K562 (cell line): Measurements from ENCODE around the gene SNTG2. TPM values are rescaled to one million over a fixed set of nuclear protein-coding genes. Genes with fewer than 3 reads are reported as not detected.

Experiments
- ATAC-seq: fragments of 200-7000 bp; cut with Tn5 transposase; 3 replicates; pipeline ENCODE4 v1.9.1; 2020; ENCODE audit warnings: moderate library complexity
- BruUV-seq: library from RNA; stranded (reverse); fragments of 400-500 nt; replicated peaks from 2 replicates; lab custom pipeline; 2021; lab: Mats Ljungman, UMichigan
- CTCF ChIA-PET: fragments of 300-600 bp; formaldehyde crosslinking; extraction: SDS; loops from one replicate; lab custom pipeline; 2021; ENCODE audit warnings: low intra/inter-chr PET ratio; lab: Yijun Ruan, JAX
- POLR2A ChIA-PET: fragments of 300-600, 350-650 bp; sonication (Branson Sonifier 250); formaldehyde crosslinking; extraction: SDS; loops from one replicate; lab custom pipeline; 2021; ENCODE audit warnings: antibody characterized with exemption, inconsistent platforms; lab: Yijun Ruan, JAX
- DNase-seq, 4 experiments: peaks; one replicate each; pipeline versions ENCODE4 v3.0.0 to v3.0.0-alpha.2; 2011 to 2018; ENCODE audit warnings: low spot score in 3 of 4, mixed read lengths in 3 of 4; ENCODE audit errors: extremely low read depth in 1 of 4
- FAIRE-seq: peaks from 2 replicates; lab custom pipeline; 2011; peaks lifted over from hg19 to GRCh38; lab: Jason Lieb, UNC
- H2AFZ ChIP-seq: 2 replicates; pipeline ENCODE4 v1.6.0; 2011; ENCODE audit warnings: low read depth, low read length, control low read depth, inconsistent platforms
- H3K27ac ChIP-seq: fragments of 200-600 bp; 3 replicates; pipeline ENCODE4 v1.8.0; 2011; ENCODE audit warnings: low read depth, mild to moderate bottlenecking, control low read depth, inconsistent platforms, low read length, moderate library complexity, mixed read lengths; ENCODE audit errors: extremely low read depth
- H3K27me3 ChIP-seq, 2 experiments: fragments of 300-600 bp in 1 of 2; 2 replicates in 1 of 2; 3 replicates in 1 of 2; pipeline versions ENCODE4 v1.6.0 to v1.8.0; 2011; ENCODE audit warnings: inconsistent platforms in 2 of 2, low read length in 2 of 2, mild to moderate bottlenecking in 1 of 2, mixed read lengths in 1 of 2, moderate library complexity in 1 of 2; ENCODE audit not compliant: control insufficient read depth in 2 of 2, insufficient read depth in 2 of 2
- H3K36me3 ChIP-seq: fragments of 300-600 bp; 3 replicates; pipeline ENCODE4 v1.8.0; 2011; ENCODE audit warnings: mild to moderate bottlenecking, low read length, inconsistent platforms; ENCODE audit not compliant: control insufficient read depth, insufficient read depth
- H3K4me1 ChIP-seq, 2 experiments: fragments of 200-600 bp in 1 of 2; replicated peaks in 1 of 2; 2 replicates in 1 of 2; 3 replicates in 1 of 2; pipeline versions ENCODE4 v1.5.1 to v1.8.0; 2011; ENCODE audit warnings: inconsistent platforms in 2 of 2, low read length in 2 of 2, mild to moderate bottlenecking in 1 of 2, mixed read lengths in 1 of 2, moderate library complexity in 1 of 2; ENCODE audit not compliant: control insufficient read depth in 2 of 2, insufficient read depth in 2 of 2
- H3K4me2 ChIP-seq: 2 replicates; pipeline ENCODE4 v1.6.1; 2011; ENCODE audit warnings: low read length, control low read depth, inconsistent platforms, mixed read lengths; ENCODE audit not compliant: insufficient read depth
- H3K4me3 ChIP-seq: fragments of 200-600 bp; sonication (generic), shearing (Covaris generic); 2 replicates; pipeline ENCODE4 v1.5.1; 2016; ENCODE audit warnings: control low read depth, inconsistent platforms
- H3K79me2 ChIP-seq: fragments of 200-600 bp; 3 replicates; pipeline ENCODE4 v1.8.0; 2011; ENCODE audit warnings: low read length, inconsistent platforms; ENCODE audit not compliant: control insufficient read depth, insufficient read depth
- H3K9ac ChIP-seq, 2 experiments: 2 replicates each; pipeline versions ENCODE4 v1.6.0 to v1.6.1; 2011; ENCODE audit warnings: low read depth in 2 of 2, low read length in 2 of 2, control low read depth in 1 of 2, inconsistent platforms in 1 of 2, mild to moderate bottlenecking in 1 of 2, mixed read lengths in 1 of 2; ENCODE audit not compliant: insufficient read depth in 1 of 2
- H3K9me1 ChIP-seq: one replicate; pipeline ENCODE4 v1.6.0; 2011; ENCODE audit warnings: inconsistent platforms, mild to moderate bottlenecking, low read length, moderate library complexity; ENCODE audit not compliant: control insufficient read depth, insufficient read depth
- H3K9me3 ChIP-seq: replicated peaks from 2 replicates; pipeline ENCODE4 v1.5.1; 2011; ENCODE audit warnings: low read depth, low read length, inconsistent platforms; ENCODE audit not compliant: control insufficient read depth, insufficient read depth
- H4K20me1 ChIP-seq: replicated peaks from 2 replicates; pipeline ENCODE4 v1.6.1; 2011; ENCODE audit warnings: low read length, inconsistent platforms, mixed read lengths; ENCODE audit not compliant: control insufficient read depth, insufficient read depth
- MCM2 ChIP-seq: fragments of 450-650 bp; IDR thresholded peaks from 2 replicates; pipeline ENCODE4 v1.6.1; 2017; ENCODE audit warnings: low read depth, mild to moderate bottlenecking
- MTA2 ChIP-seq: fragments of 450-650 bp; IDR thresholded peaks from 2 replicates; pipeline ENCODE4 v1.6.1; 2016; ENCODE audit warnings: low read depth
- NR0B1 ChIP-seq: fragments of 450-650 bp; IDR thresholded peaks from one replicate; pipeline ENCODE4 v1.6.1; 2018; ENCODE audit warnings: mild to moderate bottlenecking, moderate library complexity; ENCODE audit not compliant: partially characterized antibody
- RBM25 ChIP-seq: fragments of 200-400 bp; formaldehyde crosslinking; IDR thresholded peaks from 2 replicates; pipeline ENCODE4 v1.6.1; 2018; ENCODE audit warnings: low read length, low read depth, moderate library complexity; ENCODE audit not compliant: severe bottlenecking
- ZFP30 ChIP-seq: fragments of 250-450 bp; sonication (Bioruptor Pico); IDR thresholded peaks from 2 replicates; pipeline ENCODE4 v1.8.0; 2022; ENCODE audit warnings: moderate library complexity, mild to moderate bottlenecking, inconsistent platforms, borderline replicate concordance
- ZNF77 ChIP-seq: fragments of 250-450 bp; sonication (Bioruptor Pico); IDR thresholded peaks from 2 replicates; pipeline ENCODE4 v1.5.0; 2020
- WGBS: fragments of 100-300 bp; shearing (Covaris generic); methylation state at CpG from one replicate; pipeline ENCODE4 v1.1.6; 2016; ENCODE audit warnings: low coverage, mixed read lengths; ENCODE audit not compliant: insufficient coverage; ENCODE audit errors: missing lambda C conversion rate; 5-methylcytosine and 5-hydroxymethylcytosine counted together
- in situ Hi-C: fragments of 300-500 bp; cut with MboI; formaldehyde crosslinking; loops from 4 replicates; pipeline ENCODE4 v1.15.0; 2018; ENCODE audit warnings: inconsistent platforms, mixed read lengths
- intact Hi-C: fragments of 100-400 bp; cut with micrococcal nuclease; formaldehyde crosslinking; loops from 2 replicates; pipeline ENCODE4 v1.14.2; 2022
- polyA plus RNA-seq, 8 experiments: library from polyadenylated mRNA; depleted of rRNA in 4 of 8; stranded (reverse) in 5 of 8; unstranded in 3 of 8; fragments of >200 nt; fragmentation: Nextera tagmentation in 2 of 8; fragmentation: Illumina TruSeq in 1 of 8; extraction: Ambion mirVana in 2 of 8; extraction: Trizol in 1 of 8; gene quantifications; 2 replicates each; pipeline versions ENCODE4 v1.2.1 to v1.2.3, GENCODE V29; 2011 to 2014; ENCODE audit warnings: inconsistent platforms in 1 of 8, missing spikeins in 1 of 8
- total RNA-seq, 7 experiments: library from RNA; depleted of rRNA in 6 of 7; stranded (reverse); fragments of >200 nt in 6 of 7; fragmentation: Illumina TruSeq in 2 of 7; extraction: Trizol in 2 of 7; gene quantifications; 2 replicates each; pipeline versions ENCODE4 v1.2.1 to v1.2.3, GENCODE V29; 2011 to 2021; ENCODE audit warnings: low replicate concordance in 1 of 7
- TF ChIP-seq, protein P1 (sequence below), 2 experiments: fragments of 450-650 bp in 1 of 2; IDR thresholded peaks; 2 replicates each; pipeline ENCODE4 v1.6.1; 2011 to 2017; ENCODE audit warnings: low read depth in 2 of 2, antibody characterized with exemption in 1 of 2, borderline replicate concordance in 1 of 2, low read length in 1 of 2, mild to moderate bottlenecking in 1 of 2, mixed read lengths in 1 of 2; ENCODE audit not compliant: control insufficient read depth in 1 of 2

The SNTG2 gene
- total and polyA plus RNA-seq, 9 of the 15 experiments (the other 6 are each of a cell fraction or from before 2014, with no cell fraction given): not detected

DNA sequence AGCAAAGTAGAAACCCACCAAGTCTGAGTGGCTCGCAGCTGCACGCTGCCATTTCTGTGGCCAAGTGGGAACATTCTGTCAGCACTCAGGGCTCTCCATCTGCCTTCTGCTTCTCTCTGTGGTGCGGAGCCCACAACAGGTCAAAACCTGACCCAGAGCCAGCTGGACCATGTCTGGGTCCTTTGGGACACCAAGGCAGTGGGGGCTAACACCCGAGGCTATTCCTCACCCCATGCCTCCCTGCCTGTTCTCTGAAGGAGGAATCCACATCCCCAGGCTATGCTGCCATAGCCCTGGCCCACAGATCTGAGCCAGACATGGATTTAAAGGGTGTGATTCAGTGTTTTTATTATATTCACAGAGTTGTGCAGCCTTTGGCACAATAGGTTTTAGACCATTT lies 86.4 kb downstream of the SNTG2 start:
- FAIRE-seq (no peak), ATAC-seq (no peak), DNase-seq (no peak)
- Histone ChIP-seq H3K27ac (no peak overlapping the region), H3K4me1 (no peaks in the 10 kb centered on the region), H2AFZ (no peak overlapping the region), H3K27me3 (no peaks in the 10 kb centered on the region; a peak in 1 of 5 replicates), H3K36me3 (no peaks in the 10 kb centered on the region), H4K20me1 (no peaks in the 10 kb centered on the region), H3K4me2 (no peak overlapping the region), H3K9me1 (no peaks in the 10 kb centered on the region), H3K79me2 (no peaks in the 10 kb centered on the region), H3K4me3 (no peak overlapping the region), H3K9me3 (no peaks in the 10 kb centered on the region), H3K9ac (no peak overlapping the region; a peak in 1 of 4 replicates)
- ChIA-PET CTCF (no interaction called here), POLR2A (no interaction called here)
- in situ Hi-C loops (no loop called here), intact Hi-C loops (no loop called here)
- no TSS peak for BruUV-seq
- WGBS: 0% methylated on average over 4 of the region's 4 CpGs
- no peak for TF ChIP-seq MCM2
- no peak for TF ChIP-seq ZNF77 (CRISPR knock-in tag)
- no peak for TF ChIP-seq ZFP30
- no peak for TF ChIP-seq MTA2
- no peak for TF ChIP-seq NR0B1
- TF ChIP-seq RBM25: no peak
- TF ChIP-seq, protein P1, sequence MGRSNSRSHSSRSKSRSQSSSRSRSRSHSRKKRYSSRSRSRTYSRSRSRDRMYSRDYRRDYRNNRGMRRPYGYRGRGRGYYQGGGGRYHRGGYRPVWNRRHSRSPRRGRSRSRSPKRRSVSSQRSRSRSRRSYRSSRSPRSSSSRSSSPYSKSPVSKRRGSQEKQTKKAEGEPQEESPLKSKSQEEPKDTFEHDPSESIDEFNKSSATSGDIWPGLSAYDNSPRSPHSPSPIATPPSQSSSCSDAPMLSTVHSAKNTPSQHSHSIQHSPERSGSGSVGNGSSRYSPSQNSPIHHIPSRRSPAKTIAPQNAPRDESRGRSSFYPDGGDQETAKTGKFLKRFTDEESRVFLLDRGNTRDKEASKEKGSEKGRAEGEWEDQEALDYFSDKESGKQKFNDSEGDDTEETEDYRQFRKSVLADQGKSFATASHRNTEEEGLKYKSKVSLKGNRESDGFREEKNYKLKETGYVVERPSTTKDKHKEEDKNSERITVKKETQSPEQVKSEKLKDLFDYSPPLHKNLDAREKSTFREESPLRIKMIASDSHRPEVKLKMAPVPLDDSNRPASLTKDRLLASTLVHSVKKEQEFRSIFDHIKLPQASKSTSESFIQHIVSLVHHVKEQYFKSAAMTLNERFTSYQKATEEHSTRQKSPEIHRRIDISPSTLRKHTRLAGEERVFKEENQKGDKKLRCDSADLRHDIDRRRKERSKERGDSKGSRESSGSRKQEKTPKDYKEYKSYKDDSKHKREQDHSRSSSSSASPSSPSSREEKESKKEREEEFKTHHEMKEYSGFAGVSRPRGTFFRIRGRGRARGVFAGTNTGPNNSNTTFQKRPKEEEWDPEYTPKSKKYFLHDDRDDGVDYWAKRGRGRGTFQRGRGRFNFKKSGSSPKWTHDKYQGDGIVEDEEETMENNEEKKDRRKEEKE (IDR thresholded peaks at IDR 0.05; ENCODE audit: borderline replicate concordance in 1 of 2, control insufficient read depth in 1 of 2, low read depth in 2 of 2, low read length in 1 of 2): no peak
